MV-4-11 (cell line): ENCODE measurements around the gene ZFP3.
"Not testable (repeated sequence)": the region's sequence is repeated elsewhere in the genome, so short reads cannot be mapped to it uniquely, and the experiment has no call there.

ENCODE experiments used
- DNase-seq: peaks from one replicate; lab custom pipeline; 2025; lab: John Stamatoyannopoulos, UW

ZFP3 gene

DNA sequence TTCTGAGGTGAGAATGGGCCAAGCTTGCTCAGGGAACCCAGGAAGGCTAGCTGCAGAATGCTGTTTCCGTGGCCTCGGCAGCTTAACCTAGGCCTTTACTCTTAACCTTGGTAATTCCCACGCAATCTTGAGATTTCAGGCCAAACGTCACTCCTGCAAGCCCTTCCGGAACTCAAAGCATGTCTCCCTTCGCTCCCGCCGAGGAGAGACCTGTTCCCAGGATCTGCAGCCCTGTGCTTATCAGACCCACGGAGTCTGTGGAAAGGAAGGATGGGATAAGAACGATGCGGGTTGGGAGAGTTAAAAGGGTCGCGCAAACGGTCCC, 524 bp upstream of the ZFP3 start:
- no peak for DNase-seq

DNA sequence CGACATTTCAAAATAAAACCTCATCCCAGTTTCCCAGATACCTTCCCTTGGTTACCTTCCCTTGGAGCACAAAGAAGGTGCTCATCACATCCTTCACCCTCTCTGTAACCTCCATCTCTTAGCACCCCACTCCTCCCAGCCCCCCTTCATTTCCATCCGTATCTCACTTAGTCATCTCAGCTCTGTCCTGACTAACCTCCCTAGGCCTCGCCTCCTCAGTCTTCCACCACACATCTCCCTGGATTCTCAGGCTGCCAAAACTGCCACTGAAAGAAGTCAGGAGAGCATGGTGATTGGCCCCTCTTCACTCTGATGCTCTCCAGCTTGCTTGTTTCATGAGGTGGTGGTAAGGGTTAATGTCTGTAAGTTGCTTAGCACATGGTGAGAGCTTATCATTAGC, 2.3 kb downstream of the ZFP3 start:
- no peak for DNase-seq

DNA sequence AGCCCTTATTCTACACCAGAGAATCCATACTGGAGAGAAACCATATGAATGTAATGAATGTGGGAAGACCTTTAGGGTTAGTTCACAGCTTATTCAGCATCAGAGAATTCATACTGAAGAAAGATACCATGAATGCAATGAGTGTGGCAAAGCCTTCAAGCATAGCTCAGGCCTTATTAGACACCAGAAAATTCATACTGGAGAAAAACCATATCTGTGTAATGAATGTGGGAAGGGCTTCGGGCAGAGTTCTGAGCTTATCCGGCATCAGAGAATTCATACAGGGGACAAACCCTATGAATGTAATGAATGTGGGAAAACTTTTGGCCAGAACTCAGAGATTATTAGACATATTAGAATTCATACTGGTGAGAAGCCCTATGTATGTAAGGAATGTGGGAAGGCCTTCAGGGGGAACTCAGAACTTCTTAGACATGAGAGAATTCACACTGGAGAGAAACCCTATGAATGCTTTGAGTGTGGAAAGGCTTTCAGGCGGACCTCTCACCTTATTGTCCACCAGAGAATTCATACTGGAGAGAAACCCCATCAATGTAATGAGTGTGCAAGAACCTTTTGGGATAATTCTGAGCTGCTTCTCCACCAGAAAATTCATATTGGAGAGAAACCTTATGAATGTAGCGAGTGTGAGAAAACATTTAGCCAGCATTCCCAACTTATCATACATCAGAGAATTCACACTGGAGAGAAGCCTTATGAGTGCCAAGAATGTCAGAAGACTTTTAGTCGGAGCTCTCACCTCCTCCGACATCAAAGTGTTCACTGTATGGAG, 14.1 kb downstream of the ZFP3 start:
- DNase-seq, result no peak

DNA sequence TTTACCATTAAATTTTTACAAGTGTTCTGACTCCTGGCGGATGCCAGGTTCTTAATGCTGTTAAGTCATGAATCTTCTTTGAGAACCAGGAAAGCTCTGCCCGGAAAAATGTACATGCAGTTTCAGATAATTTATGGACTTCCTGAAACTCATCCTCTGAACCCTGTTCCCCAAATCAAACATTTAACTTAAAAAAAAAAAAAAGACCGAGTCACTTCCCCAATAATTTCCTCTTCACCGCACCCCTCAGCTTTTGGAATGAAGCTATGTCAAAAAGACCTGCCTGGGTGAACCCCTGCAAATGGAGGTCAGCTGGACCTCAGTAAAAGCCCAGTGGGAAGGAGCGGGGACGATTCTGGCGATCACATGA, 18.4 kb downstream of the ZFP3 start:
- peak; percentile 56 for DNase-seq

DNA sequence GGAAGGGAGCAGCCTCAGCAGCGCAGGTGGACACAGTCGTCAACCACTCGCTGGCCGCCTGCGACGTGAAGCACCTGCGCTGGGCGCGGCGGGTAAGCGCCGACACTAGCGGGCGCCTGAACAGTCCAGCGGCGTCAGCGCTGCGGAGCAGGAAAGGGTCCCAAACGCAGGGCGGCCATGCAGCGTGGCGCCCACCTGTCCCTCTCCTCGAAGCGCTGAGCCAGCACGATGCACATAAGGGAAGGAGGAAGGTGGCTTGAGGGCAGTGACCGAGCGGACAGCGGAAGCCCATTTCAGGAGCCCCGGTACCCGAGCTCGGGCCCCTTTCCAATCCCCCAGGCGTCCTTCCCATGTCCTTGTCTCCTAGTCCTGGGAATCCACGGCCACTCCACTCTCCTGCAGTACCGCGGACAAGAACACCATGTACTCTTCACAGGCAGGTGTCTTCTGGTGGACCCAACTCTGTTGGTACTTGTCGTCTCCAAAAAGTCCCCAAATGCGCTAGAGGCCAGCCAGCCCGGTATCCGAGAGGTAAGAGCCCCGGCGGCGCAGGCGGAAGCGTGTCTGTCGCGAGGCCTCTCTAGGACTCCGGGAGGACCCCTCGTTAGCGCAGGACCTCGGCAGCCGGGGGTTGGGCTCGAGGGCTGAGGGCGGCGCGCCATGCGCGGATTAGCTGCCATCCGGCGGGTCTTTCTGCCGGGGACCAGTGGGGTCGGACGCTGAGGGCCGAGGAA, 19.0 kb downstream of the ZFP3 start:
- DNase-seq, result no peak

DNA sequence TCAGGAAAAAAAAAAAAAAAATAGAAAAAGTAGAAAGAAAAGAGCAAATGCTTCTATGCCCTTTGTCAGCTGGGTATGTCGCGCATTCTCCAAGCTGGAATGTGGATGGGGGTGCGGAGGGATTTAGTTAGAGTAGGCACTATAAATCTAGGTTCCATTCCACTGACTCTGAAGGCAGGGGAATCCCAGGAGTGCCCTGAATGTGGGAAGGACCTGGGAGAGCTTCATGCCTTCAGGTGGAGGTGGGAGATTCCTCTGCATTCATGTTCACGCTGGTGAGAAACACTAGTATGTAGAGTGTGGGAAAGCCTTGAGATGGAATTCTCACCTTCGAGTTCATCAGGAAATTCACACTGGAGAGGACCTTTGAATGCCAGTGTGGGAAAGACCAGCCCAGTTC, 21.0 kb downstream of the ZFP3 start:
- DNase-seq, result no peak

DNA sequence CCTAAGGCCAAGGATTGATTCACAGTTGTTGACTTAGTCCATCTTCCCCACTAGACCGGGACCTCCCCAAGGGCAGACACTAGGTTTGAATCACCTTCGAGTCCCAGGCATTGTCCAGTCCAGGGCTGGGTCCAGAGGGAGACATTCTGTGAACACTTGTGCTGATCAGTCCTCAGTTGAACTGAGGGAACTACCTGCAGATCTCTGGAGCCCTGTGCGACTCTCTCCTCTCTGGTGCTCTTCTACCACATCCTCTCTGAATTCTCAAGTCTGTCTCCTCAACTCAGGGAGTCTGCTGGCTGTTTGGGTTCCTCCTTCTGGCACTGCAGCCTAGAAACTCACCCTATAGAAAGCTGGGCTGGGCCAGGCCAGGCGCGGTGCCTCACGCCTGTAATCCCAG, 22.6 kb downstream of the ZFP3 start:
- DNase-seq, result no peak

DNA sequence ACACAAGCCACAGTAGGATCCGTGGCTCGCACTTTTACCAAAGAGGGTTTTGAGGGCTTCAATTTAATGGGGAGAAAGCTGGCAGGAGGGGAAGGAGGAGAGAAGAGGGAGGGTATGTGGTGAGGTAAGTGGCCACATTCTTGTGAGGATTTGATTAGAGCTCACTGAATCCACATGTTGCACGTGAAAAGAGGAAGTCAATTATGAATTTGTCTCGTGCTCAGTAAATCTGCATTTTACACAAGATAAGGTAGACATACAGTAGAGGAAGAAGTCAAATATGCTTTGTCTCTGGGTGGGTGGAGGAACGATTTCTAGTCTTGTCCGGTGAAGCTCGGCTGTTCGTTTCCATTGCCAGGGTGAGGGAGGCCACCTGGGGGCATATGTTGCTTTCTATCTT, 32.5 kb downstream of the ZFP3 start:
- DNase-seq, result peak; percentile 72

DNA sequence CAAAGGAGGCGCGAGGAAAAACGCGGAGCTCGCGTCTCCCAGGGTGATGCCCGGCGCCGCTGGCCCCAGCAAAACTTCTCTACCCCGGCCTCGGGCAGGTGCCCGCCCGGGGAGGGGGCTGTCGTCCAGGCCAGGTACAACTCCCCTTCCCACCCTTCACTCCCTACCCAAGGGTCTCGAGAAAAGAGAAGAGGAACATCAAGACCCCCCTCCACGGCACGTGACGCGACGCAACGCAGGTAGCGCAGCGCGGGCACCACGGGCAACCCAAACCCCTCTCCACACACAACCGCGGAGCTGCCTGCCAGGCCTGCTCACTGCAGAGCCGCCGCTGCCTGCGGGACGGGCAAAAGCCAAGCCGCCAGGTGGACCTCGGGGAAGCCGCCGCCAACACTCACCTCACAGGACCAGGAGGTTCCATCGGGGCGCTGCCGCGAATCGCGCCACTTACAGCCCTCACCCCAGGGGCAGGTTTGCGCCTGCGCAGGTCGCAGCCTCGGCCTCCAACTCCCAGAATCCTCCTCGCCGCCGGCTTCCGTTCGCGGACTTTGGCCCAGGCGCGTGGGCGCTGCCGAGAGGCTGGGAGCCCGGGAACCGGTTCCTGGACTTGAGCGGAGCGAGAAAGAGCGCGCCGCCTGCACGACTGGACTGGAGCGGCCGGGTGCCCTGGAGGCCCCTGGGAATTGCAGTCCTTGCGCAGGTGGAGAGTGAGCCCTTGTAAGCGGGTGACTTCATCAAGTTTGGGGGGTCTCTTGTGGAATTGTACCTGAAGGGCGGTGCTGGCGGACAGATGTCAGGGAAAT, 33.3 kb downstream of the ZFP3 start, which contains the start of gene ZNF232:
TSS of gene ZNF232 (minus strand) at position 477 of the 803 bp plus-strand sequence. CDS start at position 421, 56 bp downstream.
- DNase-seq, result peak; percentile 92

DNA sequence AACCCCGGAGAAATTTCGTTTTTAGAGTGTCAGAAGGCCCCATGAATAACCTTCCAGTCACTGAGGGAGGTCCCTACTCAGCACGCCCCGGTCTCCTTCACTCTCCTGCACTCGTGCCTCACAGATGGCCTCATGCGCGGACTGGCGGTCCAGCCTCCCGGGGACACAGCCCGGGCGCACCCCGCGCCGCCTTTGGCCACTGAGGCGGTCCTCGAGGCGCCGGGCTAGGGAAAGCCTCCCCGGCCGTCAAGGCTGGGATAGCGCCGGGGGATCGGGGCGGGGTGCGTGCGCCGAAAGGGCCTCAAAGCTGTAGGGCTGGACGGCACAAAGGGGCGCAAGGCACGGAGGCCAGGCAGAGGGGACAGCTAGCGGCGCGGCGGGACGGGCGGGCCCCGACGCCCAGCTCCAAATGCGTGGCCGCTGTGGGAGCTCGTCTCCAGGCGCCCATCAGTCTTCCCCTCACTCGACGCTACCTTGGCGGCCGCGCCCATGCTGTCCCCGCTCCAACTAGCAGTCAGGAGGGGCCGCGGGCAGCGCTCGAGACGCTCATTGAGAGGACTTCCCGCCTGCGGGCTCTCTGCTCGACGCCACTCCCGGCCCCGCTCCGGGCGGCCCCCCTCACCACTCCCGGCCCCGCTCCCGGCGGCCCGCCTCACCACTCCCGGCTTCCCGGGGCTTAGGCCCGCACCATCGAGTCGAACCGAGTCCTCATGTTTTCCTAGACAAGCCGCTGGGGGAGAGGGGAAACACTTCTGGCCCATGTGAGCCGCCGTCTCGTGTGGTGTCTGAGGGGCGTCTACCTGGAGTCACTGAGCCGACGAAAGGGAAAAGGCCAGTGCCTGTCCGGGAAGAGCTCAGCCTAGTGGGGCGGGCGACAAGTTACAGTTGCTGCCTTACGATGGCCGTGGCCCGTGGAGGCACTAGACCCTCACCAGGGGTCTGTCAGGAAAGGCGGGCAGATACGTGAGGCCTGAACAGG, 37.7 kb downstream of the ZFP3 start, which contains the start of gene USP6:
TSS of gene USP6 (plus strand) at position 360 of the 979 bp plus-strand sequence. CDS start 14,336 bp downstream, outside the sequence.
- DNase-seq, result no peak

DNA sequence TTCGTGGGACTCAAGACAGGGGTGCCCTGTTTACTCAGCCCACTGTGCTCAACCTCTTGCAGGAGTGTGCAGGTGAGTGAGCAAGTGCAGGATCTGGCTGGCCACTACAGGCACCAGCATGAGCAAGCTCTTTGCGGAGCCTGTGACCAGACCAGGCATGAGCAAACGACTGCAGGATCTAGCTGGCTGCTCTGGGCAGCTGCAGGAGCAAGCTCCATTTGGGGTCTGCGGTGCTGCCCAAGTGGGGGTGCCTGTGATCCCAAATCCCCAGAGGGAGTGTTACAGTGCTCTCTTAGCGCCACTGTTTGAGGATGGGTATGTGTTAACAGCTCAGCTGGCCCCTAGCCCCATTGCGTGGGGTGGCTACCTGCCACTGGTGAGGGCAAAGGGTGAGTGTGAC, 40.0 kb downstream of the ZFP3 start:
- DNase-seq, result no peak

DNA sequence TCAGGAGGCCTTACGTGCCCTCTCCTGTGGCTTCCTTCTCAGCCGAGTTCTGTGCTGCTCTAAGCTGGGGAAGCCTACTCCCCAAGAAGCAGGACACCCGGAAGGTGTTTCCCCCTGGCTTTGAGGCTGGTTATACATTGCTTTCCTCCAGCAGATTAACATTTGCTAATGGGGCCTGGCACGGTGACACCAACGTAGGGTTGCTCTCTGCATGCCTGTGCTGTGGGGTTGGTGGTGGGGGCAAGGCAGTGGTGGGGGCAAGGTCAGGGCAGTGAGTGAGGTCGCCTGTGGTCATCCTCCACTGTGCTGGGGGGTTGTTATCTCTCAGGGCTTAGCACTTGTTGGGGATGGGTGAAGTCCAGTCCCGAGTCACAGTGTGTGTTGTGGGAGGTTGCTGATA, 41.8 kb downstream of the ZFP3 start:
- no peak for DNase-seq

DNA sequence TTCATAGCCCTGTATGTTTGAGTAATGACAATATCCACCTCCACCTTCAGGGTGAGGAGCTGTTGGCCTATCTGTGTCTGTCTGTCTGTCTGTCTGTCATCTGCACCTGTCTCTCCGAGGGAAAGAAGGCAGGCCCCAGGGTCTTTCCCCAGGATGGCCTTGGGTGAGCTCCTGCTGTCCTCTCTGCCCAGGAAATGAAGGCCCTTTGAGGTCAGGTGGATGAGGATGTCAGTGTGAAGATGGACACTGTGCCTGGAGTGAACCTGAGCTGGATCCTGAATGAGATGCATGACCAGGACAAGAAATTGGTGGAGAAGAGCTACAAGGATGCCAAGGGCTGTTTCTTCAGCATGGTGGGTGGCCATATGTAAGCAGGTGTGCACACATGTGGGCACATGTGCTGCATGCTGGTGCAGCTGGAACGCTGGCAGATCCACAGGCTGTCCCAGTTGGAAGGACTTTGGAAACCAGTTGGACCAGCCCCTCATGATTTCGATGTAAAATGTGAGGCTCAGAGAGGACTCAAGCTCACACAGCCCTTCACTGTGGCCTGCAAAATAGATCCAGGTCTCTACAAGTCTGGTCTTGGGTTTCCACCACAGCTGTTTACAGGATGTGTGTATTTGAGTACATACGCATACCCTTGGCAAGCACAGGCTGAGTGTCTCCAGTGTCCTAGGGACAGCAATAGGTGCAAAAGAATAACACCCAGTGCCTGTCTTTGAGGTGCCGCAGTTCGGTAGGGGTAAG, 42.3 kb downstream of the ZFP3 start:
- not testable (repeated sequence) for DNase-seq

DNA sequence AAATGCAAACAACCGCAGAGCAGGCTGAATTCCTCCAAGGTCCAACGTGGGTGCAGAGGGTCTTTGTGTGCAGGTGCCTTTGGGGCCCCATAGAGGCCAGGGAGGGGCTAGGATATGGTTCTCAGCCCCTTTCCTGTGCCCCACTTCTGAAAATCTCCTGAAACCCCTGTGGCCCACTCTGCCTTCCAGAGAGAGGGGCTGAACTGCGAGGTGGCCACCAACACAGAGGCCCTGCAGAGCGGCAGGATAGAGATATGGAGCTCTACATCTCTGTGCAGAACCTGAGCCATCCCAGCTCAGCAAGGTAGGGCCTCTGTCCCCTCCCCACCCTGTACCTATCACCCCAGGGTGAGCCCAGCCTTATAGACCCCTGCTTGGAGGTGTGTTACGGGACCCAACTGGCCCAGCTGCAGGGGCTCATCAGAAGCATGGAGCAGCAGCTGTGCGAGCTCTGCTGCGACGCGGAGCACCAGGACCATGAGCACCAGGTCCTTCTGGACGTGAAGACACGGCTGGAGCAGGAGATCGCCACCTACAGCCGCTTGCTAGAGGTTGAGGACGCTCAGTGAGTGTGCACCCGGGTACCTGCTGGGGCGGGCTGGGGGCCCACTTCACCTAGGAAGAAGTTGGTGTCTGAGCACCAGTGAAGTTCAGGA, 43.0 kb downstream of the ZFP3 start:
- DNase-seq, result no peak

DNA sequence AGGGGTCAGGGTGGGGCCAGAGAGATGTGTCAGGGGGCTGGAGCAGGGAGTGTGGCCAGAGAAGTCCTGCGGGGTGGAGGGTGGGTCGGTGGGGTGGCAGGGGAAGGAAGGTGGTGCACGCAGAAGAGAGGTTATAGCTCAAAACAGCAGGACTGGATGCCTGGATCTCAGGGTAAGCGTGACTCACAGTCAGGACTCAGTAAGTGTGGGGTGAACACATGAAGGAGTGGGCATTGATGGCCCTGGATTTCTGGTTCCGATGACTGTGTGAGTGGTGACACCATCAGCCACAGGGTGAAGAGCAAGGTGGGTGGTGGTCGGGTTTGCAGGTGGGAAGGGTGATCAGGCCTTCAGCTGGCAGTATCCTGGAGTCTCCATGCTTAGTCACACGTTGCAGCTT, 43.8 kb downstream of the ZFP3 start:
- DNase-seq, result not testable (repeated sequence)

DNA sequence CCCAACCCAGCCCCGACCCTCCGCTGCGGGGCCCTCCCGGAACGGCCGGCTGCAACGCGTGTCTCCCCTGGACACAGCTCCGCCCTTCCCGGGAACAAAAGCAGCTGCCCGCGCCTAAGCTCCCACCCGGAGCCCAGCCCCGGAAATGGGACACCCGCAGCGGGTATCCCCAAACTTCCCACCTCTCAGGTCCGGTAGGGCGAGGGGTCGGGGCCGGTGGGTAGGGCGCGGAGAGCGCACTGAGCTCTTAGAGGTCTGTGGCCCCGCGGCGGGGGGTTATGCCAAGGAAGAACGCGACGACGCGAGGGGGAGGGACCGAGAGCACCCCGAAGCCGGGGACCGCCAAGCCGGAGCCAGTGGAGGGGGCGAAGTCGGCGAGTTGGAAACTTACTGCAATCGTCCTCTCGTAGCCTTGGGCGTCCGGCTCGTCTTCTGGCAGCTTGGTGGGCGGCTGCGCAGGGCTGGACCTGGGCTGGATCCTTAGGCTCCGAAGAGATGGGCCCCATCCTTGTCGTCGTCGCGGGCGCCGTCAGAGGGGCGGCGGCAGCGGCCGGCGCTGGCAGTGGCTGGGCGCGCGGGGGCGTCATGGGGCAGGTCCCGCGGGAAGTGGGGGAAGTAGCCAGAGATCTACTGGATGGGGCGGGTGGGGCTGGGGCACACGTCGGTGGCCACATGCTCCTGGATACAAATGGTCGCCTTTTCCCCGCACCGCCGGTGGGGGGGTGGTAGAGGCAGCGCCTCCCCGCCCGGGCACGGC, 44.5 kb downstream of the ZFP3 start:
- no peak for DNase-seq

DNA sequence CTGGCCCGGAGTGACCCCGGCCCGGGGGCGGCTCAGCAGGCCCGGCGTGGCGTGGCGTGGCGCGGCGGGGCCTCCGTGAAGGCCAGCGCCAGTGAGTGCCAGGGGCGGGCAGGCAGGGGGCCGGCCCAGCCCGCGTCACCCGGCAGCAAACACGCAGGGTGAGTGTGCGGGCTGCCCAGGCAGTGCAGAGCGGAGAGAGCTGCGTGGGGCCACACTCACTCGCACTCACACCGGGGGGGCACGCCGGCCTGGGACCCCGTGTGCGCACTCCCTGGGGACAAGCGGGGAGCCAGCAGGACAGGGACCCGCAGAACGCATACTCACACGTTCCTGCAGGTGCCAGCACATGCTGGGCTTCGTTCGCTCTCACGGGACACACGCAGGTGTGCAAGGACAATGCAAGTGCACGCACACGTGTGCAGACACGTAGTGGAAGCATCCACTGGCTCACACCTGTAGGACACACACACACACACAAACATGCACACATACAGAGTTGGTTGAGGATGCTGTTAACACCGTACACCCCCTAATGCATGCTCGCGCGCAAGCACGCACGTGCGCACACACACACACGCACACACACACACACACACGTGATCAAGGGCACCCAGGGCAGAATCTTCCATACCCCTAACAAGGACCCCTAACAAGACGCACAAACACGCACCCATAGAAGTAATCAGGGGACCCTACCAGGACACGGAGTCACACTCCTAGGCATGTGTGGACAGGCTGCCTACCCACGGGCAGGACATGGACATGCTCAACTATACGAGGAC, 45.3 kb downstream of the ZFP3 start:
- no peak for DNase-seq

DNA sequence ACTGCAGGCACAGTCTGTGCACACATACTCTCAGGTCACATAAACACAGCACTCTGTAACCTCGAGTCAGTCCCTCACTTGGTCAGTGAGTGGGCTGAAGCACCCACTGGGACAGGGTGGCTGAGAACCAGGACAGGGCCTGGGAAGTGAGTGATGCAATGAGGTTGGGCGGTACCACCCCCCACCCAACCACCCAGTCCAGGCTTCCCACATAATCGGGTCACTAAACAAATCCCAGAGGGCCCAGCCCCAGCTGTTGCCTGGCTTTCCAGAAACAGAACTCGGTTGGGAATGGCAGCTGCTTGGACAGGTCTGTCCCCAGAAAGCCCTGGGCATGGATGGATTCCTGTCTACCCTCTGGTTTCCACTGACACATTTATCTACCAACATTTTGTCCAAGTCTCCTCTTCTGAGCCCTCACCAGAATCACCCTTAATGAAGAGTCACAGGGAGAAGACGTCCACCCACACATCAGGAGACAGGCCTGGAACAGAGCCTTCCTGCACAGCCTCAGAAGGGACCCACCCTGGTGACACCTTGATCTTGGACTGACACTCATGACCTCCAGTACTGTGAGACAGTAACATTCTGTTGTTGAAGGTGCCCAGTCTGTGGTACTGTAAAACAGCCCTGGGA, 46.0 kb downstream of the ZFP3 start:
- not testable (repeated sequence) for DNase-seq
